ENCODE measurements around the gene CAMSAP2.

- no peak for TF ChIP-seq CTCF (conservative IDR thresholded peaks at IDR 0.05; ENCODE audit: low read depth, low read length)
- TF ChIP-seq, protein P1, sequence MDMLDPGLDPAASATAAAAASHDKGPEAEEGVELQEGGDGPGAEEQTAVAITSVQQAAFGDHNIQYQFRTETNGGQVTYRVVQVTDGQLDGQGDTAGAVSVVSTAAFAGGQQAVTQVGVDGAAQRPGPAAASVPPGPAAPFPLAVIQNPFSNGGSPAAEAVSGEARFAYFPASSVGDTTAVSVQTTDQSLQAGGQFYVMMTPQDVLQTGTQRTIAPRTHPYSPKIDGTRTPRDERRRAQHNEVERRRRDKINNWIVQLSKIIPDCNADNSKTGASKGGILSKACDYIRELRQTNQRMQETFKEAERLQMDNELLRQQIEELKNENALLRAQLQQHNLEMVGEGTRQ (IDR thresholded peaks at IDR 0.05; ENCODE audit: low read depth, low read length), result no peak
- no peak for TF ChIP-seq ELK1 (IDR thresholded peaks at IDR 0.05; ENCODE audit: borderline replicate concordance, low read depth, low read length)
Measured at GRCh38 chr1:200727257-200727656, 11.4 kb upstream of the CAMSAP2 start.

All from IMR-90 (cell line).